Measurements from ENCODE around the gene NAGPA. TPM values are rescaled to one million over a fixed set of nuclear protein-coding genes. Genes with fewer than 3 reads are reported as not detected.
A peak's percentile ranks its signal among the peaks of the same experiment; 100 is the strongest.

NAGPA gene
- total and polyA plus RNA-seq, 2 of the 13 experiments (the other 11 are each of a cell fraction or from before 2014, with no cell fraction given), result 27.1 to 60.3 TPM

GRCh38 chr16:5072334-5073278 lies 38.9 kb upstream of the NAGPA start (continued):
- no peak for TF ChIP-seq ZNF512B (CRISPR knock-in tag; IDR thresholded peaks at IDR 0.05; ENCODE audit: borderline replicate concordance)
- TF ChIP-seq ZSCAN29 (CRISPR knock-in tag; conservative IDR thresholded peaks at IDR 0.05), result 0 out of 2 replicates have a peak, but pooled peaks have one; percentile 9
- peak; percentile 3; the same call in 1 of the 2 replicates for TF ChIP-seq AKAP8 (CRISPR knock-in tag; IDR thresholded peaks at IDR 0.05)
- 0 out of 2 replicates have a peak, but pooled peaks have one; percentile 34 for TF ChIP-seq ZNF761 (CRISPR knock-in tag; conservative IDR thresholded peaks at IDR 0.05)
- TF ChIP-seq KLF15 (CRISPR knock-in tag; IDR thresholded peaks at IDR 0.05; ENCODE audit: borderline replicate concordance), result 0 out of 2 replicates have a peak, but pooled peaks have one; percentile 9
- no peak for TF ChIP-seq HMGXB3 (CRISPR knock-in tag; IDR thresholded peaks at IDR 0.05; ENCODE audit: borderline replicate concordance)
- peak; percentile 27; the same call in 1 of the 2 replicates for TF ChIP-seq ZMYM2 (CRISPR knock-in tag; IDR thresholded peaks at IDR 0.05)
- TF ChIP-seq PREB (CRISPR knock-in tag; IDR thresholded peaks at IDR 0.05), result 0 out of 2 replicates have a peak, but pooled peaks have one; percentile 70
- 0 out of 2 replicates have a peak, but pooled peaks have one; percentile 1 for TF ChIP-seq HMG20B (CRISPR knock-in tag; conservative IDR thresholded peaks at IDR 0.05)
- no peak for TF ChIP-seq SNAI1 (CRISPR knock-in tag; IDR thresholded peaks at IDR 0.05; ENCODE audit: borderline replicate concordance)
- TF ChIP-seq NAIF1 (CRISPR knock-in tag; IDR thresholded peaks at IDR 0.05; ENCODE audit: borderline replicate concordance), result no peak
- 0 out of 2 replicates have a peak, but pooled peaks have one; percentile 46 for TF ChIP-seq ZC3H13 (CRISPR knock-in tag; IDR thresholded peaks at IDR 0.05)
- TF ChIP-seq ZNF431 (CRISPR knock-in tag; IDR thresholded peaks at IDR 0.05; ENCODE audit: borderline replicate concordance, low read depth), result peak; percentile 78; the same call in 1 of the 2 replicates
- TF ChIP-seq ATF3 (CRISPR knock-in tag; IDR thresholded peaks at IDR 0.05), result 0 out of 2 replicates have a peak, but pooled peaks have one; percentile 29
- TF ChIP-seq HINFP (CRISPR knock-in tag; IDR thresholded peaks at IDR 0.05; ENCODE audit: low read depth), result peak; percentile 49; the same call in 1 of the 2 replicates

All from HepG2 (cell line).